Stimulated activated CD4-positive, alpha-beta T cell treated with anti-CD3 and anti-CD28 coated beads, Interleukin-1b, Interleukin-23, amount 100 ng/mL, for 24 hours (primary cell): ENCODE data around the gene IL17RE.

Source experiments
- DNase-seq, 4 experiments: peaks; one replicate each; pipeline ENCODE4 v3.0.0-alpha.2; 2020; ENCODE audit warnings: low read depth in 4 of 4, low spot score in 1 of 4

Gene IL17RE

GRCh38 chr3:9951598-9951961 lies 48.9 kb downstream of the IL17RE start:
- DNase-seq, result no peak

DNA sequence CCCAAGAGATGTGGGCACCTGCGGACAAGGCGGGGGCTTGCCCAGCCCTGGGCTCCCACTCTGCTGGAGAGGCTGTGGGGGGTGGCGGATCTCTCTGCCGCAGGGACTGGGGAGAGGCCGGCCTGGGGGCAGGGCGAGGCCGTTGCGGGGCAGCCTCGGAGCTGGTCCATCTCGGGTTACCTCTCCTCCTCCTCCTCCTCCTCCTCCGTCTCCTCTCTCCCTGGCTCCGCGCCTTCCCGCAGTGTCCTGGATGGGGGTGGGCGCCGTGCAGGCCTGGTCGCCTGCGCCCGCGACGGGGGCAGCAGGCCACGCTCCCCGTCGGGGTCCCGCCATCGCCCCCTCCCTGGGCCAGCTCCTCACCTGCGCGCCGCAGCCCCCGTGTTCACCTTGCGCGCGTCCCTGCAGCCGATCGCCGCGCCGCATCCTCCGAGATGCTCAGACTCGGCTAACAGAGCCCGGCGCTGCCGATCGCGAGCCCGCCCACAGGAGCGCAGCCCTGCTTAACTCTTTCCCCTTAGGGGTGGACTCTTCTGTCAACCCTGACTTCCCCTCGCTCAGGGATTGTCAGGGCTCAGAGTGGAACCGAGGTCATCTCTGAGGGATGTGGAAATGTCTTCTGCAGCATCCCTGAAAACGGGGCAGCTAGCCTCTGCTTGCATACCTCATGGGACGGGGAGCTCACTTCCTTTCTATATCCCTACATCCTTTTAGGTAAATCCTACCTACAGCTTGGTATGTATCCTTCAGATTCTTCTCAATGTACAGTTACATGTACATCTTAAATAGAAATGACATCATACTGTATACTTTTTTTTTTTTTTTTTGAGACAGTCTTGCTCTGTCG lies 49.5 kb downstream of the IL17RE start, which contains the start of gene PRRT3:
PRRT3 (minus strand) TSS at position 447 of the 844 bp plus-strand sequence. CDS start 2,293 bp downstream, outside the sequence.
- DNase-seq, result peak; percentile 37 to 56 (median 46)

DNA sequence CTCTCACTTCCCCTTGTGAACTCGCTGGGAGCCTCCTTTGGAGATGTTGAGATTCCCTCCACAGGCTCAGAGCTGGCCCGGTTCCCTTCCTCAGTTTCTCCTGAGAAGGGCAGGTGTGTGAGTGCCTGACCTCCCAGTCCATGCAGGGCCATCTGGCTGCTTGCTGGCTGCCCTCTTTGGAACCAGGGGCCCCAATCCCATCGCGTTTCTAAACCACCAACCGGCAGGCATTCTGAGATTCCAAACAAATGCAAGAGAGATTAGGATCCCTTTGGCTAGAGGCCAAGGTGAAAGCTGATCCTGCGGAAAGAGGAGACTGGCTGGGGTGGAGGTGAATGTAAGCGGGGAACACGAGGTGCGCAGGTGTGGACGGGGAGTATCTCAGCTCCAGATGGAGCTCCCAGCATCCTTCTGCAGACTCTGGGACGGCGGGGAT lies 52.4 kb downstream of the IL17RE start:
- no peak for DNase-seq

DNA sequence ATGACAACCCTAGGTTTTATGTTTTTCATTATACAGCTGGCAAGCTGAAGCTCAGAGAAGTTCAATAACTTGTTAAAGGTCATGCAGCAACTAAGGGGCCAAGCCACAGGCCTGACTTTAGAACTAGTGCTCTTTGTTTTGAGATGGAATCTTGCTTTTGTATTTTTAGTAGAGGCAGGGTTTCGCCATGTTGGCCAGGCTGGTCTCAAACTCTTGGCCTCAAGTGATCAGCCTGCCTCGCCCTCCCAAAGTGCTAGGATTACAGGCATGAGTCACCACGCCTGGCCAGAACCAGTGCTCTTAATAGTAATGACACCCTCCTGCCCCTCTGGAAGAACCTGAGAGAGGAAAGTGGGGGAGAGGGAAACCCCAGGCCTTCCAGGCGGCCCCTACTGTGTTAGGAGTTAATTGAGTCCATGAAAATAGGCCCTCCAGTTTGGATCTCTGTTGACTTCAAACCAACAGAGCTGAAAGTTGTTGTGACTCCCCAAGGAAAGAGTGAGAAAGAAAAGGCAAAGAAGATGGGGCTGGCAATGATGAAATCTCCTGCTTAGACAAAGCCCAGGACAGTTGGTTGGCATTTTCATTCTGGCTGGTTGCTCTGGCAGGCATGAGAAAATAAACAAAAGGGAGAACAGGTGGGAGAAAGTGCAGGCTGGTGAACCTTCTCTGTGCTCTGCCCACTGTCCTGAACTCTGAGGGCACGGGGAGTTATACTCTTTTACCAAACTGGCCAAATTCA lies 53.1 kb downstream of the IL17RE start:
- no peak for DNase-seq

- DNase-seq, result no peak
These were observed 54.6 kb downstream of the IL17RE start for GRCh38 chr3:9957214-9957613.

- DNase-seq, result no peak
These were observed 62.7 kb downstream of the IL17RE start for GRCh38 chr3:9965200-9965875.
